GM19397 (cell line): ENCODE results near the gene SUMO1.
"Not testable (repeated sequence)": the region's sequence is repeated elsewhere in the genome, so short reads cannot be mapped to it uniquely, and the experiment has no call there.

Experiments
- ATAC-seq: cut with Tn5 transposase; IDR thresholded peaks from one replicate; pipeline ENCODE4 v1.9.1; 2021; ENCODE audit warnings: mild to moderate bottlenecking, moderate library complexity; ENCODE audit not compliant: unreplicated experiment

SUMO1 gene

GRCh38 chr2:202238234-202239197, at the start of gene SUMO1:
Gene SUMO1, minus strand, starts transcription at chr2:202238597. Its CDS starts 146 bp downstream, at chr2:202238451.
- ATAC-seq = peak; percentile 97

- no peak for ATAC-seq
These were observed 48.2 kb upstream of the SUMO1 start for GRCh38 chr2:202286595-202286994.

GRCh38 chr2:202278944-202279343, 40.5 kb upstream of the SUMO1 start:
- ATAC-seq = no peak

GRCh38 chr2:202278036-202278760, 39.8 kb upstream of the SUMO1 start:
- ATAC-seq = no peak

GRCh38 chr2:202276078-202276720, 37.8 kb upstream of the SUMO1 start:
- ATAC-seq = not testable (repeated sequence)

- no peak for ATAC-seq
These were observed 32.1 kb upstream of the SUMO1 start for GRCh38 chr2:202270487-202270886.

- ATAC-seq = no peak
These were observed 31.2 kb upstream of the SUMO1 start for GRCh38 chr2:202269585-202269984.

- ATAC-seq = no peak
These were observed 29.1 kb upstream of the SUMO1 start for GRCh38 chr2:202267495-202267894.

GRCh38 chr2:202265467-202266277, 27.3 kb upstream of the SUMO1 start, which contains the start of gene NOP58:
Gene NOP58, plus strand, starts transcription at chr2:202265763. Its CDS starts 179 bp downstream, at chr2:202265942.
- peak; percentile 86 for ATAC-seq

GRCh38 chr2:202261531-202261930, 23.1 kb upstream of the SUMO1 start:
- no peak for ATAC-seq

- no peak for ATAC-seq
These were observed 13.1 kb upstream of the SUMO1 start for GRCh38 chr2:202251494-202251893.

GRCh38 chr2:202249521-202250253, 11.3 kb upstream of the SUMO1 start:
- no peak for ATAC-seq

GRCh38 chr2:202247710-202248109, 9.3 kb upstream of the SUMO1 start:
- ATAC-seq = not testable (repeated sequence)

GRCh38 chr2:202237787-202238233, 587 bp downstream of the SUMO1 start:
- ATAC-seq = peak; percentile 41

GRCh38 chr2:202221873-202222272, 16.5 kb downstream of the SUMO1 start:
- no peak for ATAC-seq

GRCh38 chr2:202215179-202215578, 23.2 kb downstream of the SUMO1 start:
- no peak for ATAC-seq

GRCh38 chr2:202208526-202208925, 29.9 kb downstream of the SUMO1 start:
- no peak for ATAC-seq

- no peak for ATAC-seq
These were observed 33.5 kb downstream of the SUMO1 start for GRCh38 chr2:202204855-202205254.

GRCh38 chr2:202203348-202203747, 35.0 kb downstream of the SUMO1 start:
- no peak for ATAC-seq
